Right atrium auricular region (tissue), 2 donors: Measurements from ENCODE around the gene TSPAN7. TPM values are rescaled to one million over a fixed set of nuclear protein-coding genes. Genes with fewer than 3 reads are reported as not detected.

Experiments used
- DNase-seq: peaks from one replicate; pipeline ENCODE4 v3.0.0-alpha.2; 2019; ENCODE audit warnings: low spot score
- H3K27ac ChIP-seq, 2 donors: fragments of 200-600 bp; sonication (generic); 1 replicate in 1 of 2; 2 replicates in 1 of 2; pipeline ENCODE4 v1.5.1; 2016 to 2019
- H3K27me3 ChIP-seq, 2 donors: fragments of 200-600 bp; sonication (generic); one replicate each; pipeline versions ENCODE4 v1.5.1 to v1.6.0; 2017 to 2019
- H3K36me3 ChIP-seq: fragments of 200-600 bp; sonication (generic); one replicate; pipeline ENCODE4 v1.5.1; 2016
- H3K4me1 ChIP-seq, 2 donors: fragments of 200-600 bp; sonication (generic); one replicate each; pipeline versions ENCODE4 v1.5.1 to v1.6.0; 2017 to 2019
- H3K4me3 ChIP-seq, 2 donors: fragments of 200-600 bp; sonication (generic); 1 replicate in 1 of 2; 2 replicates in 1 of 2; pipeline ENCODE4 v1.5.1; 2017 to 2019; ENCODE audit warnings: mild to moderate bottlenecking in 1 of 2, moderate library complexity in 1 of 2
- H3K9me3 ChIP-seq, 2 donors: fragments of 200-600 bp; sonication (generic); one replicate each; pipeline ENCODE4 v1.5.1; 2019
- total RNA-seq, 2 donors: library from RNA; depleted of rRNA; stranded (reverse); fragments of >200 nt; gene quantifications; one replicate each; pipeline ENCODE4 v1.1.0, GENCODE V29; 2016
- TF ChIP-seq, protein P1 (sequence below), 2 donors: fragments of 200-600 bp; sonication (generic); IDR thresholded peaks; one replicate each; pipeline ENCODE4 v1.5.1; 2019; ENCODE audit warnings: antibody characterized with exemption in 2 of 2

The TSPAN7 gene
- total RNA-seq, 2 donors from 2014 or later, result 100 to 134 TPM

DNA sequence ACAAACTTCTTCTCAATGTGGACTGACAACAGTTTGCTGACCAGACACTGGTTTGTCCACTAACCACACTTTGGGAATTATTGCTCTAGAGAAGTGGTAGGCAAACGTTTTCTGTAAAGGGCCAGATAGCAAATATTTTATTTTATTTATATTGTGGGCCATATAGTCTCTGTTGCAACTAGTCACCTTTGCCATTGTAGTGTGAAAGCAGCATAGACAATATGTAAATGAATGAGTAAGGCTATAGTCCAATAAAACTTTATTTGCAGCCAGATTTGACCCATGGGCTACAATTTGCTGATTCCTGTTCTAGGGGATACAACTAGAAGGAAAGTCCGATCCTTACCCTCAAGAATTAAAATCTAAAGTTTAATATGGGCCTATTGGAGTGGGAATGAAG lies 14.5 kb downstream of the TSPAN7 start:
- Histone ChIP-seq H3K27me3 (no peaks in the 10 kb centered on the region), H3K27ac (no peak overlapping the region), H3K36me3 (no peaks in the 10 kb centered on the region), H3K4me1 (no peaks in the 10 kb centered on the region), H3K4me3 (no peak overlapping the region), H3K9me3 (no peaks in the 10 kb centered on the region)
- no peak for DNase-seq
- TF ChIP-seq, protein P1, sequence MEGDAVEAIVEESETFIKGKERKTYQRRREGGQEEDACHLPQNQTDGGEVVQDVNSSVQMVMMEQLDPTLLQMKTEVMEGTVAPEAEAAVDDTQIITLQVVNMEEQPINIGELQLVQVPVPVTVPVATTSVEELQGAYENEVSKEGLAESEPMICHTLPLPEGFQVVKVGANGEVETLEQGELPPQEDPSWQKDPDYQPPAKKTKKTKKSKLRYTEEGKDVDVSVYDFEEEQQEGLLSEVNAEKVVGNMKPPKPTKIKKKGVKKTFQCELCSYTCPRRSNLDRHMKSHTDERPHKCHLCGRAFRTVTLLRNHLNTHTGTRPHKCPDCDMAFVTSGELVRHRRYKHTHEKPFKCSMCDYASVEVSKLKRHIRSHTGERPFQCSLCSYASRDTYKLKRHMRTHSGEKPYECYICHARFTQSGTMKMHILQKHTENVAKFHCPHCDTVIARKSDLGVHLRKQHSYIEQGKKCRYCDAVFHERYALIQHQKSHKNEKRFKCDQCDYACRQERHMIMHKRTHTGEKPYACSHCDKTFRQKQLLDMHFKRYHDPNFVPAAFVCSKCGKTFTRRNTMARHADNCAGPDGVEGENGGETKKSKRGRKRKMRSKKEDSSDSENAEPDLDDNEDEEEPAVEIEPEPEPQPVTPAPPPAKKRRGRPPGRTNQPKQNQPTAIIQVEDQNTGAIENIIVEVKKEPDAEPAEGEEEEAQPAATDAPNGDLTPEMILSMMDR (IDR thresholded peaks at IDR 0.05), result no peak

DNA sequence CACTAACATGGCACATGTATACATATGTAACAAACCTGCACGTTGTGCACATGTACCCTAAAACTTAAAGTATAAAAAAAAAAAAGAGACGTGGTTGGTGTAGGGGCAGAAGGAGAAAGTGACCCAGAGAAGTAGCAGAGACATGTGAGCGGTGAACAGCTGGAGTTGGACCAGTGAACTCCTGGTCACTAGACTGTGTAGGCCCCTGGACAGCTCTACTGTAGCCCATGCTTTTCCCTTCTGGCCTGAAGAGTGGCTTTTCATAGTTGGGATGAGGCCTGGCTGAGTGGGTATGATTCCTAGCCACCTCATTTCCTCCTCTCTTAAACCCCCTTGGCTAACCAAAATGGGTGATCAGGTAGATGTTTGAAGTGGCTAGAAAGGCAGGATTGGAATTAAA lies 16.4 kb downstream of the TSPAN7 start:
- no peak for DNase-seq
- H3K36me3 ChIP-seq, result no peaks in the 10 kb centered on the region
- H3K9me3 ChIP-seq, result no peaks in the 10 kb centered on the region
- no peaks in the 10 kb centered on the region for H3K4me1 ChIP-seq
- H3K27ac ChIP-seq, result no peak overlapping the region
- TF ChIP-seq, protein P1 (IDR thresholded peaks at IDR 0.05), result no peak
- H3K27me3 ChIP-seq, result no peaks in the 10 kb centered on the region
- H3K4me3 ChIP-seq, result no peak overlapping the region

DNA sequence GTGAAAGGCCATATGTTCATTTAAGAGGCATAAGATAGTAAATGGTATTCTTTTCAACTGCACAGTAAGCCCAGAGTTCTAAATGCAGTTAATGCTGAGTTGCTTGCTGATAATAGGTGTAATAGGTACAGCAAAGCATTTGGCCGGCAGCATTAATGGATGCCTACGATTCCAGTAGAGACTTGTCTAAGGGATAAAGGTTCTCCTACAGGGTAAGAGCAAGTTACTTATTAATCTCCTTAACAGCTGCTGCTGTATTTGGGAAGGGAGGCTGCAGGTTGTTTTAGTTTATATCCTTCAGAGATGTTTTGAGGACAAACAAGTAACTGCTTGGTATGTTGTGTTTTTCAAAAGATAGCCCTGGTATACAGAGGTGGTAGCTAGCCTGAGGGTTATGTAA lies 16.8 kb downstream of the TSPAN7 start:
- H3K4me3 ChIP-seq, result no peak overlapping the region
- DNase-seq, result no peak
- TF ChIP-seq, protein P1 (IDR thresholded peaks at IDR 0.05), result no peak

DNA sequence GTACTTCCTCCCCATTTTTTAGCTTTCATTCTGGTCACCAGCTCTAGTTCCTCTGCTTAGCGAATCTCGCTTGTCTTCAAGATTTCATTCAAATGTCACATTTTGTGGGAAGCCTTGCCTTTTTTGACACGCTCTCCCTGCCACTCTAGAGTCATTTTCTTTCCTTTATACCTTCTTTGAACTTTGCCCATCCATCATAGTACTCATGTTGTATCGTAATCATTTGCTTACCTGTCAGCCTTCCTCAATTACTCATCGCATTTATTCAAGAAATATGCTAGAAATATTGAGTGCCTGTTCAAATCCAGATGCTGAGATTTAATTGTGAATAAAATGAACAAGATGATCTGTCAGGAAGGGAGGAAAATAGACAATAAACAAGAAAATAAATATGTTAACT lies 21.8 kb downstream of the TSPAN7 start:
- no peaks in the 10 kb centered on the region for H3K27me3 ChIP-seq
- H3K4me3 ChIP-seq, result no peak overlapping the region
- TF ChIP-seq, protein P1 (IDR thresholded peaks at IDR 0.05), result no peak
- no peak for DNase-seq
- H3K27ac ChIP-seq, result no peak overlapping the region
- H3K4me1 ChIP-seq, result no peaks in the 10 kb centered on the region
- no peaks in the 10 kb centered on the region for H3K36me3 ChIP-seq
- H3K9me3 ChIP-seq, result no peaks in the 10 kb centered on the region

More for the DNA sequence above, 16.8 kb downstream of the TSPAN7 start:
- H3K27me3 ChIP-seq, result no peaks in the 10 kb centered on the region
- no peaks in the 10 kb centered on the region for H3K9me3 ChIP-seq
- H3K27ac ChIP-seq, result no peak overlapping the region
- no peaks in the 10 kb centered on the region for H3K36me3 ChIP-seq
- no peaks in the 10 kb centered on the region for H3K4me1 ChIP-seq

DNA sequence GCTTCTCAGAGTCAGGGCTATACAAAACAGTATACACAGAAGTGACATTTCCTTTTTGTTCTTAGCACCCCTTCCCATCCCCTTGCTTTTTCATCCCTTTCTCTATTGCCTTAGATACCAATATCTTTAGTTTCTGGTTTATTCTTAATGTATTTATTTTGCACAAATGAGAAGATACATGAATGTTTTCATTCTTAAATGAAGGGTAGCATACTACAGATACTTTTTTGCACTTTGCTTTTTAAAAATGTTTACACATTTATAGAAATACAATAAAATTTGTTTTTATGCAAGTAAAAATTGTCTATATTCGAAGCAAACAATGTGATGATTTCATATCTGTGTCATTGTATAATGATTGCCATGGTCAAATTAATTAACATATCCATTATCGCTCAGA lies 33.1 kb downstream of the TSPAN7 start:
- no peak overlapping the region for H3K27ac ChIP-seq
- H3K9me3 ChIP-seq, result peaks cover 0 to 19% of the 10 kb centered on the region in 2 donors
- H3K4me3 ChIP-seq, result no peak overlapping the region
- no peak for DNase-seq
- H3K27me3 ChIP-seq, result peaks cover 0 to 8% of the 10 kb centered on the region in 2 donors
- TF ChIP-seq, protein P1 (IDR thresholded peaks at IDR 0.05), result no peak
- no peaks in the 10 kb centered on the region for H3K4me1 ChIP-seq
- H3K36me3 ChIP-seq, result no peaks in the 10 kb centered on the region

DNA sequence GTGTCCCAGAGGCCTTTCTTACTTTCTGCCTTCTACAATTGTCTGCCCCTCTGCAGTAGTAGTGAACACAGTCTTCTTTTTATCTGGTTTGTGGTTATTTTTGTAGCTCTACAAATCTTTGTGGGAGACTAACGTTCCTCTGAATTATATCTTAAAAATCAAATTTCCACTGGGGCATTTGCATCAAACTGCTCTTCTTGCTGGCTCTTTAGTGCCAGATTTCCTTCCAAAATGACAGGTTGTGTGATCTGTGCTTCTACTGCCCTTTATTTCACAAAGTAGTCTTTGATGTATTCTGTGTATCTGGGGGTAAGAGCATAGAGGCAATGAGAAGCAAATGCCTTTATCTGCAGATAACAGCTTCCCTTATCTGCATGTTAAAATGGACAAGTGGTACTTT lies 34.5 kb downstream of the TSPAN7 start:
- DNase-seq, result no peak
- Histone ChIP-seq H3K4me1 (no peaks in the 10 kb centered on the region), H3K9me3 (peaks cover 0 to 19% of the 10 kb centered on the region in 2 donors), H3K27me3 (peaks cover 0 to 8% of the 10 kb centered on the region in 2 donors), H3K4me3 (no peak overlapping the region), H3K27ac (no peak overlapping the region), H3K36me3 (no peaks in the 10 kb centered on the region)
- TF ChIP-seq, protein P1 (IDR thresholded peaks at IDR 0.05), result no peak
